Measurements from ENCODE around the gene MYO18B.
A peak's percentile ranks its signal among the peaks of the same experiment; 100 is the strongest.

The MYO18B gene

DNA sequence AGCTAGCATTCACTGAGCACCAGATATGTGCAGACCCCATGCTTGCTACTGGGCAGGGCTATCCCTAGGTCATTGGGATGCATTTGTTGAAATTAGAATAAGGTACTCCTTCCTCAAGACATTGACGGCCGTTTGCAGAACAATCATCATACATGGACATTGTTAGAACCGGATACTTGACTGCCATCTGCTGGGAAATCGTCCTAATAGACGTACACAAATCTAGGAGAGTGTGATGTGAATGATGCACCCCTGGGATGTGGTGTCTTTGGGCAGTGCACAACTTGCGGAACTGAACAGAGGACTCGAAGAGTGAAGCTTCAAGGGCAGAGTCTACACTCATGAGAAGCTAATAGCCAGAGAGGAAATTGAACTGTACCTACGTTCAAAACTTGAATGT, 35.9 kb downstream of the MYO18B start:
- DNase-seq: peak; percentile 11

DNA sequence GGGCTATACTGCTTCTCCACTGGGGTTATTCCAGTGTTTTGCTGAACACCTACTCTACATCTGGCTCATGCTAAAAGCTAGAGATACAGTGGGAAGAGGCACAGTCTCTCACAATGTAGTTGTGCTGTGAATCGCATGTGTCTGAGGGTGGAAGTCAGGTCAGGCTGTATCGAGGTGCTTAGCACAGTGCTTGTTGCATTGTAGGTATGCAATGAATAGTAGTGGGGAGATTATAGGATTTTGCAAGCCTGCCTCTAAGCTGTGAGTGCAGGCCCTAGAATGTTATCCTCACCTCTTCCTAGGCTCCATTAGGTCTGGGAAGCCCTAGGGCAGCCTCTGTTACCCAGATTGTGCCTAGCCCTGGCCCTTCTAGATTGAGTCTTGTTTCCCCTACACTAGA, 37.4 kb downstream of the MYO18B start:
- no peak for DNase-seq

DNA sequence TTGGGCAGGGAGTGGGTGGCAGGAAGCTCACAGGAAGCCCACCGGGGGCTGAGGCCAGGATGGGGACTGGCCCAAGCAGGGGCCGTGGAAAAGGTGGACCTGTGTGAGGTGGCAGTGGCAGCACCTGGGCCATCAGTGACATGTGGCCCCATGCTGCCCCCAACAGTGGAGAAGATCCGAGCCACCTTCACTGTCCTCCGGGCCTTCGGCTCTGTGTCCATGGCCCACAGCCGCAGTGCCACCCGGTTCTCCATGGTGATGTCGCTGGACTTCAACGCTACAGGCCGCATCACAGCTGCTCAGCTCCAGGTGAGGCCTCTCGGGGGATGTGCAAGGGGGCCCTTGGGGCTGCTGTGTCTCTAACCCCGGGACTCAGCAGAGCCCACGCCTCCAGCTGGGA, 37.9 kb downstream of the MYO18B start:
- no peak for DNase-seq

DNA sequence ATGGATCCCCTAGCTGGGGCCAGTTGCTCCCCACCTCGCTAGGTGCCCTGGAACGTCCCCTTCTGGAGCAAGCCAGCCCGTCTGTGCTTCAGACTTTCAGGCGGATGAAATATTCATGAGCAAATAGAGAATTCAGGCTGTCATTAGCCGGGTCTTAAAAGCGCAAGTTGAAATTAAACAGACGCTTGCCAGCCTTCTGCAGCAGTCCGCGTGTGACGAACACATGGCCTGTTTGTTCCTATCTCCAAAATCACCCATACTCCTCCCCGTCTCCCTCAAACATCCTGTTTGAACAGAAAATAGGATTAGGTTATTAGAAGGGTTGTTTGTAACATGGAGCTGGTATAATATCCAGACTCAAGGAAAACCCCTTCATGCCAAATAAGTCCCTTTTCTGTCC, 38.7 kb downstream of the MYO18B start:
- DNase-seq: no peak

DNA sequence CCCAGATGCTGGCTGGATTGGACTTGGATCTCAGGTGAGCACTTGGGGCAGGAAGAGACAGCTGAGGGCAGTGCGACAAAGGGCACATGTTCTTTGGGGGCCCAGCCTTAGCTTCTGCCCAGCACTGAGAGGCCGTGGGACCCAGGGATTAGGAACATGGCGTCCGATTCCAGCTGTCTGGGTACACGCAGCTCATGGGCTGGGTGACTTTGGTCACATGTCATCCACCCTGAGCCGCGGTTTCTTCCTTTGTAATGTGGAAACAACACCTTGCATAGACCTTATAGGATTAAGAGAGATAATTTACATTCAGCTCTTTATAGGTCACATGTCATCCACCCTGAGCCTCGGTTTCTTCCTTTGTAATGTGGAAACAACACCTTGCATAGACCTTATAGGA, 39.8 kb downstream of the MYO18B start:
- no peak for DNase-seq

DNA sequence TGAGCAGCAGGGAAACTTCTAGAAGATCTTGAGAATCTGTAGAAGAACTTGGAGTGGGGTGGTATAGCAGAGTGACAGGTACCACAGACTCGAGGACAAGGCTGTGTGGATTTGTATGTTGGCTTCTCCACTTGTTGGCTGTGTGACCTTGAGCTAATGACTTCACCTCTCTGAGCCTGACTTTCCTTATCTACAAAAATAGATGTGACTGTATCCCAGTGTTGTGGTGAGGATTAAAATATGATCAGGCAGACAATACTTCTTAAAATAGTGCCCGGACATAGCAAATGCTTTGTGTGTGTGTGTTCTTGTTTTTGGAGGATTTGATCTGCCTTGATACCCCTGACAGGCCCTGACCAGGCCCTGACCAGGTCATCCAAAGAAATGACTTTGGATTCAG, 40.8 kb downstream of the MYO18B start:
- no peak for DNase-seq

DNA sequence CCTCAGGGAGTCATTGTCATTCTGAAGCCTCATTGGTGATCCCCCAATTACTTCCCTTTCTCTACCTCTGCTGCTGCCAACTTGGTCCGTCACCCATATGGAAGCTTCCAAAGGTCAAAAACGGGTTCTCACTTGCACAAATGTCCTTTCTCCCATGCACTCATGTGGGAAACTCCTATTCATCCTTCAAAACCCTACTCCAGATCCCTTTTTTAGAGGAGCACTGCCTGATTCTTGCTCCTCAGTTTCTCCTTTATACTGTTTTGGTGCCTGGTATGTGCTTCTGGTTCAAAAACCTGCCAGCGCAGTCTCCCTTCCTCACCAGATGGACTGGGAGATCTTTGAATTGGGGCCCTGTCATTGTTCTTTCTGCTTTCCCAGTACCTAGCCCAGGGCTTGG, 41.9 kb downstream of the MYO18B start:
- no peak for DNase-seq

DNA sequence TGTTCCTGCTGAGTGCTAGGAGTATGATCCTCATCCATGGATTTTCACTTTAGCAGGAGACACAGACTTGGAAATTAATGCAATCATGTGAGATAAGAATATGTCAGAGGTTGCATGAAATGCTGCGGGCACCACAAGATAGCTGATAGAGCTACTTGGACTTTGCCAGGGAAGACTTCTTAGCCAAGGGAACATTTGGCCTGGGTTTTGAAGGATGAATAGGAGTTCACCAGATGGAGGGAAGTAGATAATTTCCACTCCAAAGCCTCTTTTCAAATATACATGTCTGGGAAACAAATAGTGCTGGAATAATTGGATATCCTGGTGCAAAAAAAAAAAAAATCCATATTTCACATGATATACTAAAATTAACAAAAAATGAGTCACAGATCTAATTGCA, 44.2 kb downstream of the MYO18B start:
- DNase-seq: no peak

DNA sequence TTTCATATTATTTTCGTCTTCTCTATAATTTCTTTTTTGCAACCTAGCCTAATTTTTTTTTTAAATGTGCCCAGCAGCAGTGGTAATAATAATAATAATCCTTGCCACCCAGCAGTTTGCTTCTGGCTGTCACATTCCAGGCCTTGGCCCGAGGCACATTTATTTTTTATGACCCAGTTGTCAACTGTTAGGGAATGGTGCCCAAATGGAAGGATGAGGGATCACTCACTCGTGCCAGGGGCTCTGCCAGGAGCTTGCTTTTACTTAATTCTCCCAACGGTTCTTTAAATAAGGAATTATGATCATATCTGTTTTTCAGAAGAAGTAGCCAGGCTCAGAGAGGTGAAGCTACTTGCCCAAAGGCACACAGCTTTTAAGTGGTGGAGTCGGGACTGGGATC, 49.6 kb downstream of the MYO18B start:
- no peak for DNase-seq

DNA sequence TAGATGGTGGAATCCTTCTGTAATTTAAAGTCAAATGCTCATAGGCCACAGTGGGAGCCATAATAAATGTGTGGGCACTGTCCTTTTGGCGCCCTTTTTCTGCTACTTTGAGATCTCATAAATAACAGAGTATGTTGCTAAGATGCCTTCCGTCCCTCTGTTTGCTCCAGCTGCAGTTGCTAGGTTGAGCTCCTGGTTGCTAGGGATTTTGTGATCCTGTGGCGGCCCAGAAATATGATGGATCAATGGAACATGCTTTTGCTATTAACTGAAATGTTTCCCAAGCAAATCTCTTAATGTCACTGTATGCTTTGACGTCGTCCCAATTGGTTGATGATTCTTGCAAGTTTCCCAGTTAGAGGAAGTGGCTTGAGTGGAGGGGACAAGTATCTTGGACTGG, 53.5 kb downstream of the MYO18B start:
- no peak for DNase-seq

DNA sequence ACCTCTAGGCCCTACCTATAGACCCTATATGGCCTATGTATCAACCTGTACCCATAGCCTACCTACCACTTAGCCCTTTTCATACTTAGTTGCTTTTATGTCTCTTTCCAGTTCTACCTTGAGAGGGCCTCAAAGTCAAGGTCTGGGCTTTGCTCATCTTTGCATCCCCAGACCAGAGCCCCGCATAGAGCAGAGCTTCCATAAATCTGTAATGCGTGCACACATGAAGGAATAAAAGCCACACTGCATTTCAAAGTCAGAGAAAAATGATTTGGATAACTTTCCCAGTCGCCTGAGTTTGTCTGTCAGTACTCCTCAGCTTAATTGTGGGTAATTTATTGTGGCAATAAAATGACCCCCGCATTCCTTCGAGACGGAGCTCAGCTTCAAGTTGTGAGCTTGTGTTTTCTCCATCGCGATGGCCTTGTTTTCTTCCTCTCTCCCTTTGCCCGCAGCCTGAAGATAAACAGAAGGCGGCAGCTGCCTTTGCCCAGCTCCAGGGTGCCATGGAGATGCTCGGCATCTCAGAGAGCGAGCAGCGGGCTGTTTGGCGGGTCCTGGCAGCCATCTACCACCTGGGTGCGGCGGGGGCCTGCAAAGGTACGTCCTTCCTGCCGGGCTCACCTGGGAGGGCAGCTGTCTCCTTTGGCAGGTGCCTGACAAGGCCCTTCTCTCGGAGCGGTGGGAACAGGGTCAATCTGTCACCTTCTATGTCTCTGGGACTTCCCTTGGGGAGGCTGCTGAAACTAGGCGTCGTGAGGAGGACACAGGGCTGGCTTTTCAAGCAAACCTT, 55.7 kb downstream of the MYO18B start:
- no peak for DNase-seq

DNA sequence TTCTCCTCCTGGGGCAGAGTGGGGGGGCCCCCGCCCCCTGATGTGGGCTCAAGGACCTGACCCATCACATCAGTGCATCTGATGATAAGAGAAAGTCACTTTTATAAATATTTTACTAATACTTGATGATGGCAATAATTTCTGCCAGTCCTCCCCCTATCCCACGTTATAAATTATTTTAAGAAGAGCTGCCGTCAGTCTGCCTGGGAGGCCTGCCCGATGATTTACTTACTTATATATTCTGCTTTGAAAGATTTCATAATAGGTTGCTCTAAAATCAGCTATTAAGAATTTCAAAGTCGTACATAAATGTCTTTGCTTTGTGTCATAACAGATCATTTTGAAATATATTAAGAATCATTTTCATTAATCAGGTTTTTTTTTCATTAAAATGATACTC, 58.8 kb downstream of the MYO18B start:
- no peak for DNase-seq

DNA sequence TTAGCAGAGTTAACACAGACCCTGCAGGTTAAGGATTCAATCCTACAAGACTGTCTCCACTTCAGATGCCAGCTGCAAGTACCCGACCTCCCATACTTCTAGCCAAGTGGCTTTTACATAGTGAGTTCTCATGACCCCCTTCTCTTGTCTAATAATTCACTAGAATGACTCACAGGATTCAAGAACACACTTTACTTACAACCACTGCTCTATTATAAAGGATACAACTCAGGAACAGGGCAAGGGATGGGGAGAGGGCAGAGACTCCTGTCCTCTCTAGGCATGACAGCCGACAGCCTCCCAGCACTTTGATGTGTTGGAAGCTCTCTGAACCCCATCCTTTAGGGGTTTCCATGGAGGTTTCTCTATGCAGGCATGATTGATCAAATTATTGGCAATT, 60.0 kb downstream of the MYO18B start:
- DNase-seq: no peak

DNA sequence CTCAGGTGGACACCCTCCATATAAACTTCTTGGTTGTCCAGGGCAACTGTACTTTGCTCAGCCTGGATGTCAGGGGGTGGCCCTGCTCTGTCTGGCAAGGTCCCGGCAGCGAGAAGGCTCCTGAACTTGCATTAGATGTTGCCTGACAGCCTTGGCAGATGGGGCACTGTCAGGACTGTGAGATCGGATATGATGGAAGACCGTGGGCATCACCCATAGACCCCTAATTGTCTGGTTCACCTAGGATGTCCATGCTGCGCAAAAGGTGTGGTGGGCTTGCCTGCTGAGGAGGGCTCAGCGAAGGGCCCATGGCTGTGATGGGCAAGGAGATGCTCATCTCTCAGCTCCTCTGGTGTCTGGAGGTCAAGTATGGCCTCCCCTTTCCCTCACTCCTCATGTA, 62.7 kb downstream of the MYO18B start:
- no peak for DNase-seq

DNA sequence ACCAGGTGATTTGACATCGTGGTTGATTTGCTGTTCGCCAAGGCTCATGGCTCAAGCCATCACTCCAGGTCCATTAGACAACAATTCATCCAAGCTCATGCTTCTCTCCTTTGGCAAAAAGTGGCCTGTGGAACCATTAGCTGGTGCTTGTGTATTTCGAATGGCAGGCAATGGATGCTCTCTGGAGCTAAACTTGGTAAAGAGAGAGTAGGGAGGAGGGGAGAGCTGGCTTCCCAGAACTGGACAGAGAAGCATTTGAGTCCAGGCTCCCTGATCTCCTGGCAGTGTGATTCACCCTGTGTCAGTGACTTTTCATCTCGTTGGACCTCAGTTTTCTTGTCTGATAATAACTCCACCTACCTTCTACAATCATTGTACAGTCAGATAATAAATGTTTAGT, 64.6 kb downstream of the MYO18B start:
- no peak for DNase-seq

DNA sequence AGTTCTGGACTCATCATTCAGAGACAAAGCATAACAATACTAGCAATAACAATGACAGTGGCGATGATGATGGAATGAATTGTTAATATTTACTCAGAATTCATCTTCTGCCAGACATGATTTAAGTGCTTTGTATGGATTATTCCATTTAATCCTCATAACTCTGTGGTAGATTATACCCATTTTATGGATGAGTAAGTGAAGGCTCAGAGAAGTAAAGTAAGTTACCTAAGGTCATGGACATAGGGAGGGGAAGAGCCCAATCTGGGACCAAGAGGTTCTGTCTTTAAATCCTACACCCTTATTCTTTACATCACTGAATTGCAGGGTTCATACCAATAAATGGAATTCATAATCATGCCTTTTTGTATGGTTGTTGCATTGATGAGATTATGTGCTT, 72.7 kb downstream of the MYO18B start:
- DNase-seq: no peak

DNA sequence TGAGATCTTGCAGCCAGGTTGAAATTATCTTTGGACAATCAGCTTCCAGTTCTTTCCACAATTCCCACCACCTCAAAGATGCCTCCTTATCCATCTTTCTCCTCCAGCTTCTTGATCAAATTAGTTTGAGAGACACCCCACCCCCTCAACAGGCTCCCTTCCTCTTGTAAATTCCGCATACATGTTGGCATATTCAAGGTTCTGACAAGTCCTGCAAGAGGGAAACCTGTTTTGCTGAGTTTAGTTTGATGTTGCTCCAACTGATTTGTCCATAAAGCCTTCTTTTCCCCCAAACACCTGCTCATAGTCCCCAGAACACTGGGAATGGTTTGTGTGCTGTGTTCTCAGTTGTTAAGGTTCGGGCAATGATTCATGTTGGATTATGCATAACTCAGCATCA, 73.6 kb downstream of the MYO18B start:
- no peak for DNase-seq

DNA sequence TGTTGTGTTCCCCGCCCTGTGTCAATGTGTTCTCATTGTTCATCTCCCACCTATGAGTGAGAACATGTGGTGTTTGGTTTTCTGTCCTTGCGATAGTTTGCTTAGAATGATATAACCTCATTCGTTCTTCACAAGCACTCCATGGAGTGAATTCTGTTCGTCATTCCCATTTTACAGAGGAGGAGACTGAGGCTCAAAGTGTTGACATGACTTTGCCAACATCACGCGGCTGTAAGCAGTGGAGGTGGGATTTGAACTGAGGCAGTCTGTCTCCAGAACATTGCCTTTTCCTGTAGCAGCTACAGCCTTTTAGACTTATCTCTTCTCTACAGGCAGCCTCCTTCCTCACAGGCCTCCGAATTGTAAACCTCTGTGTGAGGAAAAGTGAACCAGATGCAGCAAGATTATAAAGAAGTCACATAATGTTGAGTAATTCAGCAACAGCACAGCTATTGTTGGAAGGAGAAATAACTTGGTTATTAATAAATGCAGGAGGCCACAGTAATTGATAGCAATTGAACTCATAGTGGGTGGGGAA, 74.6 kb downstream of the MYO18B start:
- DNase-seq: no peak

DNA sequence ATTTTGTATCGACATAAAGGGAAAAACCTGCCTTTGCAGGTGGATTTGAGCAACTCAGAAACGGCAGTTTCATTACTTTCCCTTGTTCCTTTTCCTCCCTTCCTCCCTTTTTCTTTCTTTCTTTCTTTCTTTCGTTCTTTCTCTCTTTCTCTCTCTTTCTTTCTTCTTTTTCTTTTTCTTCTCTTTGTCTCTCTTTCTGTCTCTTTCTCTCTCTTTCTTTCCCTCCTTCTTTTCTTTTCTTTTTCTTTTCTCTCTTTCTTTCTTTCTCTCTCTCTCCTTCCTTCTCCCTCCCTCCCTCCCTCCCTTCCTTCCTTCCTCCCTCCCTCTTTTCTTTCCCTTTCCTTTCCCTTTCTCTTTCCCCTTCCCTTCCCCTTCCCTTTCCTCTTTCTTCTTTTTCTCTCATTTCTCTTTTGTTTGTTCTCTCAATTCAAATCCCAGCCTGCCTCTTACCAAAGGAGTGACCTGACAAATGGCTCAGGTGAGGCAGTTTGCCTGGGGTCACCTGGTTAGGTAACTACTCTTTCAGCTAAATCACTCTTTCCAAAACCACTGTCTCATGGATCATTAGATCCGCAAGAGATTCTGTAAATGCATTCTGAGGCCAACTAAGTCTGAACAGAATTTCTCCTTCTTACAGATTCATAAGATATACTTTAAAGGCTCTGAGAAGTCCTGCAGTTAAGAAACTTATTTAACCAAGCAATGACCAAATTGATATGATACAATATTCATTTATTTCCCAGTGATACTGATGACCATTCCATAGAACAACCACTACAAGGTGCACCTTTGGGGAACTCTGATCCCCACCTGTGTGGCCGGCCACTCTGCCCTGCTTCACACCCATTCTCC, 75.3 kb downstream of the MYO18B start:
- no peak for DNase-seq

DNA sequence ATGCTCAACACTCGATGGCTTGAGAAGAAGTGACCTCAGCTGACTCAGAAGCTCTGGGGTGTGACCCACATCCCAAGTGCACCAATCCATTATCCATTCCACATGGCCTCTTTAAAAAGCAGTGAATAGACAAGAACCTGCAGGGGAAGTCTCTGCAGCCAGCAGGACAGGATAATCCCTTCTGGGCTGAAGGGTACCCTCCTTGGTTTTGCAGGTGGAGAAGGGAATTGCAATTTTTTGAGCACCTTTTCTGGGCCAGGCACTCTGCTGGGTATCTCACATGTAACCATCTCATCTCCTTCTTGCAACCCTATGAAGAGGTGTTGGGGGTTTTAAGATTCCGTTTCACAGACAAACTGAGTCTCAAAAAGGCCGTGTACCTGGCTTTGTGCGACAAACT, 76.6 kb downstream of the MYO18B start:
- DNase-seq: no peak

DNA sequence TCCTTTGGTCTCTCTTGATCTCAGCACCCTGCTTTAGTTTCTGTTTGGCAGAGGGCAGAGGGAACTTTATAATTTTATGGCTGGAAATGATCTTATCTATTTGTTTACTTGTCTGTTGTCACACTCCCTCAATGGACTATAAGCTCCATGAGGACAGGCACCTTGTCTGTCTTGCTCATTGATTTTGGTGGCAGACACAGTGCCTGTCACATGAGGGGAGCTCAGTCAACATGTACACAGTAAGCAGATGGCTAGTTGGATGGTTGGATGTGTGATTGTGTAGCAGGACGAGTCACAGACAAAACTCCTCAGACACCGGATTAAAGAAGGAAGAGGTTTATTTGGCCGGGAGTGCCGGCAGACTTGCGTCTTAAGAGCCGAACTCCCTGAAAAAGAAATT, 80.4 kb downstream of the MYO18B start:
- DNase-seq: no peak

DNA sequence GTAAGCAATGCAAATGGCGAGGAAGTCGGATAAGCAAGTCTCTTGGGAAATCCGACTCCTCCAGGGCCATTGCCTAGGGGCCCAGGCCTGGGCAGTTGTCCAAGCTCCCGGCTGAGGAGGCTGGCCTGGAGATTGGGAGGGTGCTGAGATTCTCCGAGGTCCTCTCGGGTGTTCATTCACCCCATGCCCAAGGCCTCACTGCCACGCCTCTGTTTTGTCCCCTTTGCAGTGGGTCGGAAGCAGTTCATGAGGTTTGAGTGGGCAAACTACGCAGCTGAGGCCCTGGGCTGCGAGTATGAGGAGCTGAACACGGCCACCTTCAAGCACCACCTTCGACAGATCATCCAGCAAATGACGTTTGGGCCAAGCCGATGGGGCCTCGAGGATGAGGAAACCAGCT, 81.3 kb downstream of the MYO18B start:
- no peak for DNase-seq

DNA sequence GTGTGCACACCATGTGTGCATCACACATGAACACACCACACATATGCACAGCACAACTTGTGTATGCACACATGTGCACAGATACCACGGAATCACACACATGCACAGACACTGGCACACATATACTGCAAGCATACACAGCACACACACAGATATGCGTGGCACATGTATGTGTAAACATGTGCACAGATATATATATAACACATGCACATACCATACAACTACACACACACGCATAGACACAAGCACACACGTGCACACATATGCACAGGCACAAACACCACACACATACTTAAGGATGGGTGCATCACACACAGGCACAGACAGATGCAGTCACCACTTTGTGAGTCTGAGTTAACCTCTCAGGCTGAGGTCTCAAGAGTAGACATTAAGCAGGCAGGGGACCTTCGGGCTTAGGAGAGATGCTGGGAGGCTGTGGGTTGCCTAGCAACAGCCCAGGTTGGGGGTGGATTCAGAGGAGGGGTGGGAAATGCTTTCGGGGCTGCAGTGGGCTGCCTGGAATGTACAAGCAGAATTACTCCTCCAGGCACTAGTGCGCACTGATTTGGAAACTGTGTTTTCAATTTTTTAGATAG, 82.9 kb downstream of the MYO18B start:
- DNase-seq: no peak

DNA sequence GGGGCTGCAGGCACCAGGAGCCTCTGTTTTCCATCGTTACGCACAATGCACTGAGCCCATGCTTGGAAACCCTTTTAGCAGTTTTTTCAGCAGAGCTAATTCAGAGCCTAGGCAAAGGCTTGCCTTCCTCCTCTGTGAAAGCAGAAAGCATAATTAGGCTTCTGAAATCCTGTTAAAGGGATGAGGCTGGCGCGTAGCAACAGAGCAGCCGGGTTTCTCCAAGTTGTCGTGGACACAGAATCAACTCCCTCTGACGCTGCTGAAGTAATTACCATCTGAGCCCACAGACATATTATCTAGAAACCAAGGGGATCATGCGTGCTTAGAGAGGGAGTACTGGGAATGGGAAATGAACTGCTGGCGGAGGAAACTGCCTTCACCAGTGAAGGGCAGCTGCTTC, 85.4 kb downstream of the MYO18B start:
- DNase-seq: no peak
